Measurements from ENCODE around the gene GNB3. TPM values are rescaled to one million over a fixed set of nuclear protein-coding genes. Genes with fewer than 3 reads are reported as not detected.
A peak's percentile ranks its signal among the peaks of the same experiment; 100 is the strongest.

GNB3 gene
- total and polyA plus RNA-seq, 5 donors from 2014 or later = not detected

DNA sequence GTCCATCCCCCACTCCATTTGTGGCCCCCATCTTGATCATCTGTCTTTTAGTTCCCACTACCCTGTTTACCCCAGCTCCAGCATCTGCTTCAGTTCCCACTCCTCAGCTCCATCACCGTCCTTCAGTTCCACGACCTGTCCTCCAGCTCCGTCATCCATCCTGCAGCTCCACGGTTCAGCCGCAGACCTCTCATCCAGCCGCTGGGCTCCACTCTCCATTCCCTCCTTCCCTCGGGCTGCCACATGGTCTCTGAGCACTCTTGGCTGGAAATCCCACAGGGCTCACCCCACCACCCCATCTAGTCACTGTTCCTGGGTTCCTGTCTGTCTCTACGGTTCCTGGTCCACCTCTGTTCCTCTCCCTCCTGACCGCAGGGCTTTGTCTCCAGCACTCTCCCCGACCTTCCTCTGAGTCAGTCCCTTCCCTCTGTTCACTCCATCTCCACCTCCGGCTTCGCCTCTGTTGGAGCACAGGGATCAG lies 15.8 kb upstream of the GNB3 start:
- Histone ChIP-seq H3K4me3 (ENCODE audit: low read depth, low read length) (no peak overlapping the region), H3K27ac (ENCODE audit: insufficient read depth, low read length, poor library complexity, severe bottlenecking) (no peak overlapping the region), H3K9me3 (ENCODE audit: control insufficient read depth in 2 of 2, low read length in 2 of 2) (no peaks in the 10 kb centered on the region), H3K27me3 (ENCODE audit: control insufficient read depth, insufficient read depth, low read length) (peaks cover 10% of the 10 kb centered on the region), H3K4me1 (ENCODE audit: control insufficient read depth, insufficient read depth, low read length, poor library complexity, severe bottlenecking) (peaks cover 34% of the 10 kb centered on the region), H3K36me3 (ENCODE audit: control insufficient read depth, insufficient read depth, low read length) (no peaks in the 10 kb centered on the region)
- H3K9me3 Mint-ChIP-seq = peaks cover 0 to 3% (median 0%) of the 10 kb centered on the region in 7 donors
- peaks cover 0 to 47% (median 18%) of the 10 kb centered on the region in 4 donors for H3K4me1 Mint-ChIP-seq
- H3K4me3 Mint-ChIP-seq = no peak overlapping the region
- H3K36me3 Mint-ChIP-seq = no peaks in the 10 kb centered on the region
- no peak overlapping the region for H3K27ac Mint-ChIP-seq
- no peak for DNase-seq
- ATAC-seq (ENCODE audit: low read depth in 2 of 2) = no peak
- peaks cover 66% of the 10 kb centered on the region for H3K27me3 Mint-ChIP-seq

DNA sequence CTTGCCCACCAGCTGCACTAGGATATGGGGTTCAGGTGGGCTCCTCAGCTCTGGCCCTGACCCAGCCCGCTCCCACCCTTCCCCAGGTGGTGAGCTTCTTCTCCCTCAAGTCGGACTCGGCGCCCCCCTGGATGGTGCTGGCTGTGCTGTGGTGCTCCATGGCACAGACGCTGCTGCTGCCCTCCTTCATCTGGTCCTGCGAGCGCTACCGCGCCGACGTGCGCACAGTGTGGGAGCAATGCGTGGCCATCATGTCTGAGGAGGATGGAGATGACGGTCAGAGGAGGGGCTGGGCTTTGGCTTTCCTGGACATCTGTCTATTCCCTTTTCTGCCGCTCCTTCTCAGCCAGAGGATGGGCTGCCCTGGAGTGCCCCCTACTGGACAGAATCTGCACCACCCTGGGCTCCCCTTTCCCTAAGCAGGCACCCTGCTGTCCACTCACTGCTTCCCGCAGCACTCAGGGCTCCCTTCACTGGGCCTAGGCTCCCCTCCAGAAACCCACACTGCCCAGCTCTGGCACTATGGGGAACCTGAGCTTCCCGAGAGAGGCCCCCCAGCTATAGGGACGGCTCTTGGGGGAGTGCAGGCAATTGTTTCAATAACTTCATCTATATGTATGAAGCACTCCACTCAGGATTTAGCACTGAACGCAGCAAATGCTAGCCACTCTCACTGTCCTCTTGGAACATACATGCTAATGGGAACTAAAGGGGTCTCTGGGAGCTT lies 15.2 kb upstream of the GNB3 start:
- Mint-ChIP-seq H3K4me1 (peaks cover 0 to 47% (median 16%) of the 10 kb centered on the region in 4 donors), H3K27me3 (peaks cover 73% of the 10 kb centered on the region)
- peak; percentile 57 to 58 for ATAC-seq (ENCODE audit: low read depth in 2 of 2)

DNA sequence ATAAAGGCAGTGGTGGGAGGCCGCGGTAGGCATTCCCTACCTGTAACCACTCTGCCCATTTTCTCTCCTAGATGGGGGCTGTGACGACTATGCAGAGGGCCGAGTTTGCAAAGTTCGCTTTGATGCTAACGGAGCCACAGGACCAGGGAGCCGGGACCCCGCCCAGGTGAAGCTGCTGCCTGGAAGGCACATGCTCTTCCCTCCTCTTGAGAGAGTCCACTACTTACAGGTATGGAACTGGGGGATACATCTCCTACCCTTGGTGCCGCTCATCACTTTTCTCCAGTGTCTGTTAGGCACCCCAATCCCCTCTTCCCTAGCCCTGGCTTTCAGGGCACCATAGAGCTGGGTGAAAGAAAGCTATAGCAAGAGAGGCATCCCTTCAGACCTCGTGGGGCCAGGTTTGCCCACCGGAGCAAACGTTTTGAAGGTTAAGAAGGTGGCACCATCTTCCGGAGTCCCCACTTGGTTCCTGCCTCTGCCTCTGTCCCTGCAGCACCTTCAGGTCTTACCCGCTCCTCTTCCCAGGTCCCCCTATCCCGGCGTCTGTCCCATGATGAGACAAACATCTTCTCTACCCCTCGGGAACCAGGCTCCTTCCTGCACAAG lies 14.5 kb upstream of the GNB3 start:
- Histone ChIP-seq H3K27me3 (ENCODE audit: control insufficient read depth, insufficient read depth, low read length) (peaks cover 15% of the 10 kb centered on the region), H3K4me3 (ENCODE audit: low read depth, low read length) (no peak overlapping the region), H3K27ac (ENCODE audit: insufficient read depth, low read length, poor library complexity, severe bottlenecking) (no peak overlapping the region), H3K4me1 (ENCODE audit: control insufficient read depth, insufficient read depth, low read length, poor library complexity, severe bottlenecking) (peaks cover 28% of the 10 kb centered on the region), H3K36me3 (ENCODE audit: control insufficient read depth, insufficient read depth, low read length) (no peaks in the 10 kb centered on the region), H3K9me3 (ENCODE audit: control insufficient read depth in 2 of 2, low read length in 2 of 2) (no peaks in the 10 kb centered on the region)
- Mint-ChIP-seq H3K4me3 (peak overlapping the region in 3 of 4 donors; percentile 39 to 59 (median 43)), H3K27ac (no peak overlapping the region), H3K9me3 (peaks cover 0 to 3% (median 0%) of the 10 kb centered on the region in 7 donors), H3K4me1 (peaks cover 0 to 40% (median 11%) of the 10 kb centered on the region in 4 donors), H3K36me3 (no peaks in the 10 kb centered on the region), H3K27me3 (peaks cover 74% of the 10 kb centered on the region)
- ATAC-seq (ENCODE audit: low read depth in 2 of 2) = no peak
- DNase-seq = no peak

More for the DNA sequence above, 15.2 kb upstream of the GNB3 start:
- H3K27ac Mint-ChIP-seq = no peak overlapping the region
- H3K9me3 Mint-ChIP-seq = peaks cover 0 to 3% (median 0%) of the 10 kb centered on the region in 7 donors
- DNase-seq = peak; percentile 68 to 78 (median 73)
- H3K9me3 ChIP-seq (ENCODE audit: control insufficient read depth in 2 of 2, low read length in 2 of 2) = no peaks in the 10 kb centered on the region
- peaks cover 34% of the 10 kb centered on the region for H3K4me1 ChIP-seq (ENCODE audit: control insufficient read depth, insufficient read depth, low read length, poor library complexity, severe bottlenecking)
- peaks cover 13% of the 10 kb centered on the region for H3K27me3 ChIP-seq (ENCODE audit: control insufficient read depth, insufficient read depth, low read length)
- no peak overlapping the region for H3K27ac ChIP-seq (ENCODE audit: insufficient read depth, low read length, poor library complexity, severe bottlenecking)
- no peaks in the 10 kb centered on the region for H3K36me3 ChIP-seq (ENCODE audit: control insufficient read depth, insufficient read depth, low read length)
- H3K36me3 Mint-ChIP-seq = no peaks in the 10 kb centered on the region
- H3K4me3 ChIP-seq (ENCODE audit: low read depth, low read length) = no peak overlapping the region
- peak overlapping the region in 2 of 4 donors; percentile 39 to 59 for H3K4me3 Mint-ChIP-seq

DNA sequence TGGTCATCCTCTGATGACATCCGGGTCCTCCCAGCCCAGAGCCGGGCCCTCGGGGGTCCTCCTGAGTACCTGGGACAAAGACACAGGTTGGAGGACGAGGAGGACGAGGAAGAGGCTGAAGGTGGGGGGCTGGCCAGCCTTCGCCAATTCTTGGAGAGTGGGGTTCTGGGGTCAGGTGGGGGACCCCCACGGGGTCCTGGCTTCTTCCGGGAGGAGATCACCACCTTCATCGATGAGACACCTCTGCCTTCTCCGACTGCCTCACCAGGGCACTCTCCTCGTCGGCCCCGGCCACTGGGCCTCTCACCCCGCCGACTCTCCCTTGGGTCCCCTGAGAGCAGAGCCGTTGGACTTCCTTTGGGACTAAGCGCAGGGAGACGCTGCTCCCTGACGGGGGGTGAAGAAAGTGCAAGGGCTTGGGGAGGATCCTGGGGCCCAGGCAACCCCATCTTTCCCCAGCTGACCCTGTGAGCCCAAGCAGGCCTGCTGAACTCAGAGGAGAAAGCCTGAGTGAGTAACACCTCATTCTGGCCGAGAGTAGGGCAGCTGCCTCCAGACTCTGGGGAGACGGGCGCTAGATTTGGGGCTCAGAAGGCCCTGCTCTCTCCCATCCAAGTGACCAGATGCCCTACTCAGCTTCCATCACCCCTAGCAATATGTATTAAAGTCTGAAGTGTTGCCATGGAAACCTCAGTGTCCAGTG lies 13.8 kb upstream of the GNB3 start:
- H3K27ac Mint-ChIP-seq = no peak overlapping the region
- H3K9me3 Mint-ChIP-seq = peaks cover 0 to 3% (median 0%) of the 10 kb centered on the region in 7 donors
- Histone ChIP-seq H3K27me3 (ENCODE audit: control insufficient read depth, insufficient read depth, low read length) (peaks cover 15% of the 10 kb centered on the region), H3K9me3 (ENCODE audit: control insufficient read depth in 2 of 2, low read length in 2 of 2) (no peaks in the 10 kb centered on the region), H3K36me3 (ENCODE audit: control insufficient read depth, insufficient read depth, low read length) (no peaks in the 10 kb centered on the region), H3K4me1 (ENCODE audit: control insufficient read depth, insufficient read depth, low read length, poor library complexity, severe bottlenecking) (peaks cover 23% of the 10 kb centered on the region), H3K4me3 (ENCODE audit: low read depth, low read length) (no peak overlapping the region), H3K27ac (ENCODE audit: insufficient read depth, low read length, poor library complexity, severe bottlenecking) (no peak overlapping the region)
- H3K36me3 Mint-ChIP-seq = no peaks in the 10 kb centered on the region
- H3K4me3 Mint-ChIP-seq = peak overlapping the region; percentile 77 to 92 (median 81)
- ATAC-seq (ENCODE audit: low read depth in 2 of 2) (no peak), DNase-seq (no peak)
- peaks cover 0 to 37% (median 10%) of the 10 kb centered on the region in 4 donors for H3K4me1 Mint-ChIP-seq
- H3K27me3 Mint-ChIP-seq = peaks cover 75% of the 10 kb centered on the region

GRCh38 chr12:6827437-6827911 lies 13.3 kb upstream of the GNB3 start:
- Mint-ChIP-seq H3K4me3 (peak overlapping the region; percentile 77 to 92 (median 81)), H3K27ac (no peak overlapping the region), H3K9me3 (peaks cover 0 to 3% (median 0%) of the 10 kb centered on the region in 7 donors), H3K27me3 (peaks cover 76% of the 10 kb centered on the region), H3K4me1 (peaks cover 0 to 31% (median 10%) of the 10 kb centered on the region in 4 donors), H3K36me3 (no peaks in the 10 kb centered on the region)
- peaks cover 15% of the 10 kb centered on the region for H3K27me3 ChIP-seq (ENCODE audit: control insufficient read depth, insufficient read depth, low read length)
- H3K4me1 ChIP-seq (ENCODE audit: control insufficient read depth, insufficient read depth, low read length, poor library complexity, severe bottlenecking) = peaks cover 22% of the 10 kb centered on the region
- no peak overlapping the region for H3K4me3 ChIP-seq (ENCODE audit: low read depth, low read length)
- DNase-seq (peak in 1 of 3 donors; percentile 43), ATAC-seq (ENCODE audit: low read depth in 2 of 2) (no peak)
- H3K36me3 ChIP-seq (ENCODE audit: control insufficient read depth, insufficient read depth, low read length) = no peaks in the 10 kb centered on the region
- H3K27ac ChIP-seq (ENCODE audit: insufficient read depth, low read length, poor library complexity, severe bottlenecking) = no peak overlapping the region
- H3K9me3 ChIP-seq (ENCODE audit: control insufficient read depth in 2 of 2, low read length in 2 of 2) = no peaks in the 10 kb centered on the region

DNA sequence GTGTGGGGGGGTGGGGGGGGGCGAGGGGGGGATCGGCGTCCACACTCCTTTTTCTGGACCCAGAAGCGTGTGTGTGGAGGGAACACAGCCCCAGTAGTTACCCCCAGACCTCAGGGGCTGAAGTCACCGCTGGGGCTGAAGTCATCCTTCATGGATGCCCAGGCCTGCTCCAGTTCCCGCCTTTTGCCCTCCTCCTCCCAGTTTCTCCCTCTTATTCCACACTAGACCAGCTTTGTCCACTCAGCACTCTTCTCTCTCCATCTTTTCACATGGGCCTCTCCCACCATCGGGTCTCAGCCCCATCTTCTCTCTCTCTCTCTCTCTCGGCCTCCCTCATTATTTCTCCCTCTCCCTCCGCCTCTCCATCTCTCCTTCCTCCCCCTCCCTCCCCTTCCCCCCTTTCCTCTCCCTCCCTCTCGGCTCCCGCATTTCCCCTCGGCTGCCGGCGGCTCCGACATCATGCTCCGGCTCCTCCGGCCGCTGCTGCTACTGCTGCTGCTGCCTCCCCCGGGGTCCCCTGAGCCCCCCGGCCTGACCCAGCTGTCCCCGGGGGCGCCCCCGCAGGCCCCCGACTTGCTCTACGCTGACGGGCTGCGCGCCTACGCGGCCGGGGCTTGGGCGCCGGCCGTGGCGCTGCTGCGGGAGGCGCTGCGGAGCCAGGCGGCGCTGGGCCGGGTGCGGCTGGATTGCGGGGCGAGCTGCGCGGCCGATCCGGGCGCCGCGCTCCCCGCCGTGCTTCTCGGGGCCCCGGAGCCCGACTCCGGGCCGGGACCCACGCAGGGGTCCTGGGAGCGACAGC lies 12.5 kb upstream of the GNB3 start, which contains the start of gene P3H3:
P3H3 (plus strand) TSS at position 426 of the 799 bp plus-strand sequence; CDS start at position 460, 34 bp downstream.
- peaks cover 15% of the 10 kb centered on the region for H3K27me3 ChIP-seq (ENCODE audit: control insufficient read depth, insufficient read depth, low read length)
- H3K27ac ChIP-seq (ENCODE audit: insufficient read depth, low read length, poor library complexity, severe bottlenecking) = no peak within 1 kb of the TSS
- peaks cover 22% of the 10 kb centered on the region for H3K4me1 ChIP-seq (ENCODE audit: control insufficient read depth, insufficient read depth, low read length, poor library complexity, severe bottlenecking)
- Mint-ChIP-seq H3K4me1 (peaks cover 0 to 31% (median 10%) of the 10 kb centered on the region in 4 donors), H3K36me3 (no peaks in the 10 kb centered on the region), H3K9me3 (peaks cover 0 to 3% (median 0%) of the 10 kb centered on the region in 7 donors), H3K27me3 (peaks cover 70% of the 10 kb centered on the region), H3K27ac (peak within 1 kb of the TSS; percentile 78 to 90 (median 83)), H3K4me3 (peak within 1 kb of the TSS; percentile 80 to 93 (median 90))
- H3K4me3 ChIP-seq (ENCODE audit: low read depth, low read length) = peak within 1 kb of the TSS; percentile 7
- ATAC-seq (ENCODE audit: low read depth in 2 of 2) (peak; percentile 36 to 41), DNase-seq (peak in 1 of 3 donors; percentile 51)
- no peaks in the 10 kb centered on the region for H3K9me3 ChIP-seq (ENCODE audit: control insufficient read depth in 2 of 2, low read length in 2 of 2)
- no peaks in the 10 kb centered on the region for H3K36me3 ChIP-seq (ENCODE audit: control insufficient read depth, insufficient read depth, low read length)

Data from CD4-positive, CD25-positive, alpha-beta regulatory T cell (primary cell).